Body of pancreas (tissue), 4 donors: Measurements from ENCODE around the gene NLGN2. TPM values are rescaled to one million over a fixed set of nuclear protein-coding genes. Genes with fewer than 3 reads are reported as not detected.

Source experiments
- ATAC-seq: fragments of 150-250 bp; one replicate; pipeline ENCODE4 v1.9.1; 2016
- DNase-seq, 4 donors: peaks; one replicate each; pipeline ENCODE4 v3.0.0-alpha.2; 2019
- H3K27ac ChIP-seq, 4 donors: fragments of 200-600 bp; sonication (generic); 1 replicate in 3 of 4; 2 replicates in 1 of 4; pipeline versions ENCODE4 v1.5.1 to v1.6.1; 2016 to 2019; ENCODE audit warnings: mild to moderate bottlenecking in 1 of 4, mixed read lengths in 1 of 4, moderate library complexity in 1 of 4
- H3K27me3 ChIP-seq, 2 donors: fragments of 200-600 bp; sonication (generic); one replicate each; pipeline ENCODE4 v1.6.0; 2016; ENCODE audit warnings: mild to moderate bottlenecking in 1 of 2
- H3K36me3 ChIP-seq, 2 donors: fragments of 200-600 bp; sonication (generic); replicated peaks in 1 of 2; 2 replicates each; pipeline ENCODE4 v1.5.1; 2016; ENCODE audit warnings: low read depth in 2 of 2; ENCODE audit not compliant: insufficient read depth in 1 of 2
- H3K4me1 ChIP-seq: fragments of 200-600 bp; sonication (generic); one replicate; pipeline ENCODE4 v1.6.0; 2016
- H3K4me3 ChIP-seq, 2 donors: fragments of 200-600 bp; sonication (generic); 1 replicate in 1 of 2; 2 replicates in 1 of 2; pipeline ENCODE4 v1.5.1; 2016 to 2019
- H3K9me3 ChIP-seq, 3 donors: fragments of 200-600 bp; sonication (generic); 1 replicate in 2 of 3; 2 replicates in 1 of 3; pipeline ENCODE4 v1.5.1; 2016
- CTCF ChIP-seq, 7 experiments: fragments of 450-650 bp in 4 of 7; fragments of 200-600 bp in 3 of 7; sonication (generic) in 3 of 7; IDR thresholded peaks; one replicate each; pipeline ENCODE4 v1.5.1; 2016 to 2019; ENCODE audit warnings: antibody characterized with exemption in 7 of 7
- POLR2A ChIP-seq, 3 donors: fragments of 450-650 bp; IDR thresholded peaks; one replicate each; pipeline ENCODE4 v1.6.1; 2016; ENCODE audit warnings: antibody characterized with exemption in 3 of 3, mild to moderate bottlenecking in 2 of 3
- WGBS, 2 donors: methylation state at CpG; one replicate each; pipeline ENCODE4 v1.1.5; 2017; 5-methylcytosine and 5-hydroxymethylcytosine counted together
- intact Hi-C: fragments of 100-400 bp; cut with DNase I; formaldehyde crosslinking; loops from one replicate; pipeline ENCODE4 v1.15.1; 2023
- total RNA-seq, 2 donors: library from RNA; depleted of rRNA; stranded (reverse); fragments of >200 nt; gene quantifications; one replicate each; pipeline ENCODE4 v1.1.0, GENCODE V29; 2016

NLGN2 gene
- total RNA-seq, 2 donors from 2014 or later, result 5.2 to 6.3 TPM

GRCh38 chr17:7421186-7421585 is 13.5 kb downstream of the NLGN2 start:
- no peak for TF ChIP-seq POLR2A (IDR thresholded peaks at IDR 0.05)
- no peak for TF ChIP-seq CTCF (IDR thresholded peaks at IDR 0.05)
- ATAC-seq, result no peak
- H3K9me3 ChIP-seq, result no peaks in the 10 kb centered on the region
- DNase-seq, result no peak
- H3K27ac ChIP-seq, result no peak overlapping the region
- H3K27me3 ChIP-seq, result no peaks in the 10 kb centered on the region
- intact Hi-C loops, result no loop called here
- WGBS, 2 donors, result 89 to 92% methylated on average over 11 to 16 of the region's 16 CpGs
- H3K4me3 ChIP-seq, result no peak overlapping the region
- no peaks in the 10 kb centered on the region for H3K4me1 ChIP-seq
- H3K36me3 ChIP-seq, result no peaks in the 10 kb centered on the region

GRCh38 chr17:7423679-7424078 is 16.0 kb downstream of the NLGN2 start:
- 42 to 63% methylated on average over 4 of the region's 4 CpGs for WGBS, 2 donors
- no peak for TF ChIP-seq CTCF (IDR thresholded peaks at IDR 0.05)
- no peak for TF ChIP-seq POLR2A (IDR thresholded peaks at IDR 0.05)
- DNase-seq, result no peak
- no peak overlapping the region for H3K4me3 ChIP-seq
- H3K27me3 ChIP-seq, result no peaks in the 10 kb centered on the region
- intact Hi-C loops, result no loop called here
- no peak for ATAC-seq
- no peaks in the 10 kb centered on the region for H3K9me3 ChIP-seq
- no peaks in the 10 kb centered on the region for H3K36me3 ChIP-seq
- H3K27ac ChIP-seq, result no peak overlapping the region
- no peaks in the 10 kb centered on the region for H3K4me1 ChIP-seq

- no peaks in the 10 kb centered on the region for H3K27me3 ChIP-seq
- no peak for DNase-seq
- intact Hi-C loops, result no loop called here
- no peak within 1 kb of the TSS for H3K4me3 ChIP-seq
- no peaks in the 10 kb centered on the region for H3K9me3 ChIP-seq
- WGBS, 2 donors, result 67 to 70% methylated on average over 7 of the region's 7 CpGs
- H3K27ac ChIP-seq, result no peak within 1 kb of the TSS
- H3K36me3 ChIP-seq, result no peaks in the 10 kb centered on the region
- no peak for ATAC-seq
- TF ChIP-seq POLR2A (IDR thresholded peaks at IDR 0.05) (no peak), CTCF (IDR thresholded peaks at IDR 0.05) (no peak)
- H3K4me1 ChIP-seq, result no peaks in the 10 kb centered on the region
These were observed 17.7 kb downstream of the NLGN2 start, which contains the start of gene SPEM2 for GRCh38 chr17:7425316-7425715. Gene SPEM2 (plus strand): TSS chr17:7425616. CDS start chr17:7425689, 73 bp downstream.

GRCh38 chr17:7425756-7426155 is 18.1 kb downstream of the NLGN2 start:
- no peak for TF ChIP-seq CTCF (IDR thresholded peaks at IDR 0.05)
- TF ChIP-seq POLR2A (IDR thresholded peaks at IDR 0.05), result no peak
- no peak for ATAC-seq
- H3K27ac ChIP-seq, result no peak overlapping the region
- WGBS, 2 donors, result 77% methylated on average over 8 of the region's 8 CpGs; no CpG with 5 or more reads in 1 of the 2 donors
- intact Hi-C loops, result no loop called here
- H3K9me3 ChIP-seq, result no peaks in the 10 kb centered on the region
- DNase-seq, result no peak
- no peak overlapping the region for H3K4me3 ChIP-seq
- H3K27me3 ChIP-seq, result no peaks in the 10 kb centered on the region
- H3K4me1 ChIP-seq, result no peaks in the 10 kb centered on the region
- H3K36me3 ChIP-seq, result no peaks in the 10 kb centered on the region

- WGBS, 2 donors, result 83 to 85% methylated on average over 19 to 33 of the region's 33 CpGs
- no peaks in the 10 kb centered on the region for H3K4me1 ChIP-seq
- no peaks in the 10 kb centered on the region for H3K36me3 ChIP-seq
- intact Hi-C loops, result no loop called here
- no peaks in the 10 kb centered on the region for H3K27me3 ChIP-seq
- no peak overlapping the region for H3K4me3 ChIP-seq
- no peaks in the 10 kb centered on the region for H3K9me3 ChIP-seq
- no peak for ATAC-seq
- TF ChIP-seq CTCF (IDR thresholded peaks at IDR 0.05), result no peak
- no peak for TF ChIP-seq POLR2A (IDR thresholded peaks at IDR 0.05)
- DNase-seq, result no peak
- H3K27ac ChIP-seq, result no peak overlapping the region
These were observed 18.7 kb downstream of the NLGN2 start for GRCh38 chr17:7426203-7426863.
